Epidermal melanocyte (primary cell): ENCODE measurements around the gene RAP1A.

ENCODE experiments used
- DNase-seq: peaks from one replicate; pipeline ENCODE4 v3.0.0; 2011; ENCODE audit warnings: low spot score; ENCODE audit not compliant: insufficient read length

RAP1A gene

GRCh38 chr1:111755331-111756123, 135.9 kb downstream of the RAP1A start, which contains the start of gene DDX20:
DDX20 (plus strand) TSS chr1:111755901; CDS start chr1:111755925, 24 bp downstream.
- DNase-seq = peak; percentile 87

GRCh38 chr1:111756124-111756513, 136.5 kb downstream of the RAP1A start:
- DNase-seq = no peak

GRCh38 chr1:111758373-111758772, 138.8 kb downstream of the RAP1A start:
- no peak for DNase-seq

GRCh38 chr1:111761717-111762116, 142.1 kb downstream of the RAP1A start:
- DNase-seq = no peak

GRCh38 chr1:111762332-111762731, 142.7 kb downstream of the RAP1A start:
- DNase-seq = no peak
